VCaP (cell line): ENCODE results near the gene ACOT9.
"Not testable (repeated sequence)": the region's sequence is repeated elsewhere in the genome, so short reads cannot be mapped to it uniquely, and the experiment has no call there.

ENCODE experiments used
- H3K27ac ChIP-seq: fragments of 450-650 bp; 2 replicates; pipeline ENCODE4 v1.5.1; 2017
- CTCF ChIP-seq: fragments of 450-650 bp; conservative IDR thresholded peaks from 2 replicates; pipeline ENCODE4 v1.5.1; 2017; ENCODE audit warnings: mild to moderate bottlenecking, moderate library complexity

ACOT9 gene

GRCh38 chrX:23662853-23663252 lies 80.2 kb downstream of the ACOT9 start:
- H3K27ac ChIP-seq, result no peak overlapping the region
- no peak for TF ChIP-seq CTCF

GRCh38 chrX:23662187-23662586 lies 80.9 kb downstream of the ACOT9 start:
- H3K27ac ChIP-seq, result no peak overlapping the region
- TF ChIP-seq CTCF, result no peak

GRCh38 chrX:23661671-23662070 lies 81.4 kb downstream of the ACOT9 start:
- H3K27ac ChIP-seq, result no peak overlapping the region
- no peak for TF ChIP-seq CTCF

- no peak for TF ChIP-seq CTCF
- H3K27ac ChIP-seq, result no peak overlapping the region
Measured at GRCh38 chrX:23660766-23661132, 82.3 kb downstream of the ACOT9 start.

- not testable (repeated sequence) for H3K27ac ChIP-seq
Measured at GRCh38 chrX:23660083-23660765, 82.9 kb downstream of the ACOT9 start.

- no peak for TF ChIP-seq CTCF
- H3K27ac ChIP-seq, result no peak overlapping the region
Measured at GRCh38 chrX:23659339-23659738, 83.7 kb downstream of the ACOT9 start.

- TF ChIP-seq CTCF, result no peak
- H3K27ac ChIP-seq, result no peak overlapping the region
Measured at GRCh38 chrX:23656684-23657083, 86.4 kb downstream of the ACOT9 start.

- 0 out of 2 replicates have a peak overlapping the region, but pooled peaks have one; percentile 20 for H3K27ac ChIP-seq
- no peak for TF ChIP-seq CTCF
Measured at GRCh38 chrX:23656091-23656490, 87.0 kb downstream of the ACOT9 start.
